ENCODE results near the gene CD1D.

Gene CD1D

DNA sequence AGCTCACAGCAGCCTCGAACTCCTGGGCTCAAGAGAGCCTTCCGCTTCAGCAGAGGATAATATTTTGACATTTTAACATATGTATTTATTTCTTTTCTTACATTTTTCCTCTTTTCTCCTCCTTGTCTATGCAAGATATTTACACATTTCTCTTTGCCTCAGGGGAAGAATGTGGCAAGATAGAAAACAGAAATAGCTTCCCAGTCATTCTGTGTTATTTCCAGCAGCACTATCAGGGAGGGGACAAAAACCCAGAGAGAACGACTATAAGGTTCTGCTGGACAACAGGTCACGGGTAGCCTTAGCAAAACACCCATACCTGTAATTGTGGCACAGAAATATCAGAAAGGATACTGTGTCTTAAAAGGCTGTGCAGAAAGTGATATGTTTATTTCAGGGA, 7.9 kb downstream of the CD1D start:
- H3K4me3 ChIP-seq (ENCODE audit: low read depth, low read length) = no peak overlapping the region
- TF ChIP-seq, protein P1, sequence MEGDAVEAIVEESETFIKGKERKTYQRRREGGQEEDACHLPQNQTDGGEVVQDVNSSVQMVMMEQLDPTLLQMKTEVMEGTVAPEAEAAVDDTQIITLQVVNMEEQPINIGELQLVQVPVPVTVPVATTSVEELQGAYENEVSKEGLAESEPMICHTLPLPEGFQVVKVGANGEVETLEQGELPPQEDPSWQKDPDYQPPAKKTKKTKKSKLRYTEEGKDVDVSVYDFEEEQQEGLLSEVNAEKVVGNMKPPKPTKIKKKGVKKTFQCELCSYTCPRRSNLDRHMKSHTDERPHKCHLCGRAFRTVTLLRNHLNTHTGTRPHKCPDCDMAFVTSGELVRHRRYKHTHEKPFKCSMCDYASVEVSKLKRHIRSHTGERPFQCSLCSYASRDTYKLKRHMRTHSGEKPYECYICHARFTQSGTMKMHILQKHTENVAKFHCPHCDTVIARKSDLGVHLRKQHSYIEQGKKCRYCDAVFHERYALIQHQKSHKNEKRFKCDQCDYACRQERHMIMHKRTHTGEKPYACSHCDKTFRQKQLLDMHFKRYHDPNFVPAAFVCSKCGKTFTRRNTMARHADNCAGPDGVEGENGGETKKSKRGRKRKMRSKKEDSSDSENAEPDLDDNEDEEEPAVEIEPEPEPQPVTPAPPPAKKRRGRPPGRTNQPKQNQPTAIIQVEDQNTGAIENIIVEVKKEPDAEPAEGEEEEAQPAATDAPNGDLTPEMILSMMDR (IDR thresholded peaks at IDR 0.05; ENCODE audit: low read depth, low read length) = no peak

GRCh38 chr1:158189624-158190023, 8.9 kb downstream of the CD1D start:
- TF ChIP-seq, protein P1 (IDR thresholded peaks at IDR 0.05; ENCODE audit: low read depth, low read length) = no peak

GRCh38 chr1:158191299-158191698, 10.6 kb downstream of the CD1D start:
- no peak overlapping the region for H3K4me3 ChIP-seq (ENCODE audit: low read depth, low read length)
- TF ChIP-seq, protein P1 (IDR thresholded peaks at IDR 0.05; ENCODE audit: low read depth, low read length) = no peak

More at GRCh38 chr1:158189624-158190023, 8.9 kb downstream of the CD1D start:
- no peak overlapping the region for H3K4me3 ChIP-seq (ENCODE audit: low read depth, low read length)

GRCh38 chr1:158196461-158196860, 15.8 kb downstream of the CD1D start:
- H3K4me3 ChIP-seq (ENCODE audit: low read depth, low read length) = no peak overlapping the region
- TF ChIP-seq, protein P1 (IDR thresholded peaks at IDR 0.05; ENCODE audit: low read depth, low read length) = no peak

DNA sequence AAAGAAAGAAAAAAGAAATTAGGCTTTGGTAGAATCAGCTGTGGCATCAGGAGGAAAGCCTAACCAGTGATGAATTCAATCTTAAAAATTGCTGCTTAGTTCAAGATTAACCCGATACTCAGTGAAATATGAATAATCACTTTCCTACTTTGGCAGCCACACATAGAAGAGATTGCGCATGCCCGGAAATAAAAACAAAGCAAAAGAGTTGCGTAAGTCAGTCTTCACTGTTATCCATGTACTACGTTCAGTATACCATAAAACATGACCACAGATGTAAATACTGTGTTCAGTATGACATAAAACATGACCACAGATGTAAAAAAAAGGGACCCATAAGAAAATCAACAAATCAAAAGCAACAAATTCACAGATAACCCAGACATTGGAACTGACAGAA, 19.2 kb downstream of the CD1D start:
- no peak overlapping the region for H3K4me3 ChIP-seq (ENCODE audit: low read depth, low read length)
- TF ChIP-seq, protein P1 (IDR thresholded peaks at IDR 0.05; ENCODE audit: low read depth, low read length) = no peak

DNA sequence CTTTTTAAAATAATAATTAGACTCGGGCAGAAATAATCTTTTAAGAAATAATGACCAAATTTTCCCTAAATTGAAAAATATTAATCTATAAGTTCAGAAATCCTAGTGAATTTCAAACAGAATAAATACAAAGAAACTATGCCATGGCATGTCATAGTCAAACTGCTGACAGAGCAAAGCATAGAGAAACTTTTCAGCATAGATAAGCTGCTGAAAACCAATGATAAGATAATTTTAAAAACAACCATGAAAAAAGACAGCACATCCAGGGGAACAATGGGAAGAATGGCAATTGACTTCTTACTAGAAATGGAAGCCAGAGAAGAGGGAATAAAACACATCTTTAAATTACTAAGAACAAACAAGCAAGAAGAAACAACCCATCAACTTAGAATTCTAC, 19.8 kb downstream of the CD1D start:
- H3K4me3 ChIP-seq (ENCODE audit: low read depth, low read length) = no peak overlapping the region
- TF ChIP-seq, protein P1 (IDR thresholded peaks at IDR 0.05; ENCODE audit: low read depth, low read length) = no peak

GRCh38 chr1:158203693-158204457, 23.2 kb downstream of the CD1D start:
- TF ChIP-seq, protein P1 (IDR thresholded peaks at IDR 0.05; ENCODE audit: low read depth, low read length) = peak; percentile 55; the same call in 1 of the 2 replicates
- H3K4me3 ChIP-seq (ENCODE audit: low read depth, low read length) = no peak overlapping the region
